Measurements from ENCODE around the gene LPAR1. TPM values are rescaled to one million over a fixed set of nuclear protein-coding genes. Genes with fewer than 3 reads are reported as not detected.

The LPAR1 gene
- total and polyA plus RNA-seq, 2 of the 8 experiments (the other 6 are each of a cell fraction or from before 2014, with no cell fraction given) = 3.4 to 5.1 TPM

GRCh38 chr9:110969971-110970386 lies 68.3 kb downstream of the LPAR1 start:
- H3K4me3 ChIP-seq (ENCODE audit: extremely low read depth in 1 of 4, insufficient read depth in 2 of 4, low read depth in 3 of 4, low read length in 4 of 4) = no peak overlapping the region
- no peak overlapping the region for H3K4me2 ChIP-seq (ENCODE audit: insufficient read depth in 1 of 2, low read depth in 2 of 2, low read length in 2 of 2)
- H3K27ac ChIP-seq (ENCODE audit: low read depth, low read length) = no peak overlapping the region
- H3K79me1 ChIP-seq (ENCODE audit: low read depth, low read length) = no peaks in the 10 kb centered on the region
- H2BK15ac ChIP-seq (ENCODE audit: low read length) = no peak overlapping the region
- no peak overlapping the region for H3K23ac ChIP-seq (ENCODE audit: insufficient read length)
- H2BK120ac ChIP-seq (replicated peaks; ENCODE audit: low read depth, low read length) = no peak overlapping the region
- H4K8ac ChIP-seq (ENCODE audit: extremely low read depth, insufficient read depth, low read length) = no peak overlapping the region
- peaks cover 0 to 2% (median under 1%) of the 10 kb centered on the region in 4 experiments; a peak in 2 of 7 replicates for H3K4me1 ChIP-seq (replicated peaks in 1 of 4; ENCODE audit: control insufficient read depth in 3 of 4, insufficient read depth in 4 of 4, low read length in 3 of 4)
- H3K9me3 ChIP-seq (ENCODE audit: insufficient read depth in 2 of 2, low read depth in 1 of 2, low read length in 1 of 2) = no peaks in the 10 kb centered on the region
- H2BK20ac ChIP-seq (ENCODE audit: low read length) = no peak overlapping the region
- H3K9ac ChIP-seq (replicated peaks in 1 of 4; ENCODE audit: extremely low read depth in 1 of 4, low read depth in 3 of 4, low read length in 3 of 4) = no peak overlapping the region
- no peaks in the 10 kb centered on the region for H3K27me3 ChIP-seq (replicated peaks in 1 of 4; ENCODE audit: control insufficient read depth in 3 of 4, extremely low read depth in 1 of 4, insufficient read depth in 3 of 4, low read length in 3 of 4)
- TF ChIP-seq SIRT6 (IDR thresholded peaks at IDR 0.05; ENCODE audit: low read length) (no peak), CTCF (IDR thresholded peaks at IDR 0.05; ENCODE audit: control extremely low read depth in 1 of 3, insufficient read depth in 1 of 3, low read depth in 1 of 3, low read length in 3 of 3) (no peak), KDM1A (IDR thresholded peaks at IDR 0.05; ENCODE audit: borderline replicate concordance, low read length) (no peak), FOSL1 (IDR thresholded peaks at IDR 0.05; ENCODE audit: insufficient read depth, low read depth, low read length) (no peak), RNF2 (IDR thresholded peaks at IDR 0.05; ENCODE audit: borderline replicate concordance, low read depth, low read length, missing control alignments, poor library complexity, severe bottlenecking) (no peak)
- POLR2A ChIA-PET (ENCODE audit: partially characterized antibody) = no interaction called here
- H2AFZ ChIP-seq (ENCODE audit: low read length) = no peak overlapping the region
- H2BK5ac ChIP-seq (ENCODE audit: low read depth, low read length) = no peak overlapping the region
- FAIRE-seq (no peak), DNase-seq (ENCODE audit: low read depth in 1 of 2, low spot score in 2 of 2) (no peak)
- no peaks in the 10 kb centered on the region for H3K36me3 ChIP-seq (ENCODE audit: control insufficient read depth in 2 of 4, insufficient read depth in 4 of 4, low read length in 3 of 4)
- H4K5ac ChIP-seq (ENCODE audit: insufficient read length, low read depth, low read length) = no peak overlapping the region
- H2BK12ac ChIP-seq (ENCODE audit: low read depth, low read length) = no peak overlapping the region
- no peak overlapping the region for H3K4ac ChIP-seq (replicated peaks; ENCODE audit: insufficient read length, low read depth, low read length)
- no peaks in the 10 kb centered on the region for H3K79me2 ChIP-seq (ENCODE audit: control insufficient read depth in 1 of 2, insufficient read depth in 2 of 2, low read length in 2 of 2)
- no peak overlapping the region for H2AK5ac ChIP-seq (ENCODE audit: low read depth, low read length)
- WGBS, 2 experiments (ENCODE audit: extremely low coverage in 1 of 2, insufficient coverage in 1 of 2, insufficient read length in 1 of 2, insufficient replicate concordance in 2 of 2, low coverage in 1 of 2, low lambda C conversion rate in 2 of 2, missing lambda C conversion rate in 1 of 2) = 90% methylated on average over 4 of the region's 4 CpGs; no CpG with 5 or more reads in 1 of the 2 experiments
- CTCF ChIA-PET (ENCODE audit: partially characterized antibody) = interaction anchor here (0.6 kb wide), 1 partner anchor 127 kb away, joined by 3 read pairs; no protein-coding TSS in a partner anchor
- no peaks in the 10 kb centered on the region; the same call in 1 of the 2 replicates for H3K23me2 ChIP-seq (ENCODE audit: low read depth, low read length)
- H3K56ac ChIP-seq (replicated peaks; ENCODE audit: insufficient read length, low read depth, low read length) = no peak overlapping the region
- H4K20me1 ChIP-seq (replicated peaks in 1 of 2; ENCODE audit: control insufficient read depth in 1 of 2, insufficient read depth in 2 of 2, low read length in 2 of 2) = no peaks in the 10 kb centered on the region
- no peak overlapping the region for H4K91ac ChIP-seq (replicated peaks; ENCODE audit: insufficient read length, low read length)
- no peak overlapping the region for H3K14ac ChIP-seq (ENCODE audit: insufficient read length)
- H3K18ac ChIP-seq (ENCODE audit: extremely low read depth, low read length) = no peak overlapping the region
